Neutrophil (primary cell): ENCODE results near the gene BCDIN3D.

ENCODE experiments used
- H3K27ac ChIP-seq: fragments of 200-600 bp; sonication (generic); 2 replicates; pipeline ENCODE4 v1.5.1; 2016; ENCODE audit warnings: mild to moderate bottlenecking, moderate library complexity
- H3K27me3 ChIP-seq: fragments of 200-600 bp; sonication (generic); 2 replicates; pipeline ENCODE4 v1.6.0; 2016; ENCODE audit warnings: mild to moderate bottlenecking
- H3K36me3 ChIP-seq: fragments of 200-600 bp; sonication (generic); 2 replicates; pipeline ENCODE4 v1.5.1; 2017
- H3K4me1 ChIP-seq, 2 experiments: fragments of 200-600 bp in 1 of 2; sonication (generic) in 1 of 2; 1 replicate in 1 of 2; 2 replicates in 1 of 2; pipeline versions ENCODE4 v1.5.1 to v1.6.1; 2013 to 2016; ENCODE audit warnings: low read depth in 1 of 2, low read length in 1 of 2, mild to moderate bottlenecking in 1 of 2, moderate library complexity in 1 of 2; ENCODE audit not compliant: control insufficient read depth in 1 of 2, insufficient read depth in 1 of 2
- H3K4me3 ChIP-seq, 2 experiments: fragments of 200-600 bp in 1 of 2; sonication (generic) in 1 of 2; 1 replicate in 1 of 2; 2 replicates in 1 of 2; pipeline ENCODE4 v1.5.1; 2013 to 2016; ENCODE audit warnings: low read depth in 1 of 2, low read length in 1 of 2, mild to moderate bottlenecking in 1 of 2, moderate library complexity in 1 of 2
- H3K9me3 ChIP-seq: fragments of 200-600 bp; sonication (generic); 2 replicates; pipeline ENCODE4 v1.5.1; 2016
- CTCF ChIP-seq: fragments of 200-600 bp; sonication (generic); IDR thresholded peaks from 2 replicates; pipeline ENCODE4 v1.5.1; 2016; ENCODE audit warnings: antibody characterized with exemption

Gene BCDIN3D

GRCh38 chr12:49792181-49792970 lies 50.5 kb downstream of the BCDIN3D start:
- no peak overlapping the region for H3K4me3 ChIP-seq
- H3K36me3 ChIP-seq: peaks cover 42% of the 10 kb centered on the region
- TF ChIP-seq CTCF: no peak
- H3K4me1 ChIP-seq: peaks cover 21 to 32% of the 10 kb centered on the region in 2 experiments
- no peaks in the 10 kb centered on the region for H3K27me3 ChIP-seq
- no peaks in the 10 kb centered on the region for H3K9me3 ChIP-seq
- H3K27ac ChIP-seq: no peak overlapping the region

GRCh38 chr12:49791700-49792099 lies 51.2 kb downstream of the BCDIN3D start:
- H3K27me3 ChIP-seq: no peaks in the 10 kb centered on the region
- H3K36me3 ChIP-seq: peaks cover 42% of the 10 kb centered on the region

GRCh38 chr12:49790741-49791555 lies 52.0 kb downstream of the BCDIN3D start:
- Histone ChIP-seq H3K9me3 (no peaks in the 10 kb centered on the region), H3K4me1 (peaks cover 7 to 17% of the 10 kb centered on the region in 2 experiments), H3K36me3 (peaks cover 42% of the 10 kb centered on the region), H3K27ac (no peak overlapping the region), H3K4me3 (no peak overlapping the region), H3K27me3 (peaks cover 4% of the 10 kb centered on the region)
- no peak for TF ChIP-seq CTCF

More at GRCh38 chr12:49791700-49792099, 51.2 kb downstream of the BCDIN3D start:
- Histone ChIP-seq H3K4me1 (peaks cover 15 to 25% of the 10 kb centered on the region in 2 experiments), H3K27ac (no peak overlapping the region), H3K4me3 (no peak overlapping the region), H3K9me3 (no peaks in the 10 kb centered on the region)
- TF ChIP-seq CTCF: no peak

GRCh38 chr12:49789992-49790391 lies 52.9 kb downstream of the BCDIN3D start:
- Histone ChIP-seq H3K27me3 (peaks cover 11% of the 10 kb centered on the region), H3K27ac (no peak overlapping the region), H3K4me1 (peaks cover 7 to 17% of the 10 kb centered on the region in 2 experiments), H3K9me3 (no peaks in the 10 kb centered on the region), H3K36me3 (peaks cover 42% of the 10 kb centered on the region), H3K4me3 (no peak overlapping the region)
- TF ChIP-seq CTCF: no peak

GRCh38 chr12:49787672-49788071 lies 55.2 kb downstream of the BCDIN3D start:
- TF ChIP-seq CTCF: no peak
- Histone ChIP-seq H3K27ac (no peak overlapping the region), H3K9me3 (no peaks in the 10 kb centered on the region), H3K4me1 (peaks cover 7 to 17% of the 10 kb centered on the region in 2 experiments), H3K36me3 (peaks cover 29% of the 10 kb centered on the region), H3K4me3 (no peak overlapping the region), H3K27me3 (peaks cover 11% of the 10 kb centered on the region)
